Measurements from ENCODE around the gene AKNAD1.

The AKNAD1 gene

GRCh38 chr1:108779455-108779854 is 77.4 kb downstream of the AKNAD1 start:
- no peak for DNase-seq (ENCODE audit: extremely low read depth, low read depth)
- TF ChIP-seq CTCF (IDR thresholded peaks at IDR 0.05; ENCODE audit: low read depth, low read length), result no peak

GRCh38 chr1:108777839-108778238 is 79.1 kb downstream of the AKNAD1 start:
- DNase-seq (ENCODE audit: extremely low read depth, low read depth), result no peak
- TF ChIP-seq CTCF (IDR thresholded peaks at IDR 0.05; ENCODE audit: low read depth, low read length), result no peak

GRCh38 chr1:108767708-108768107 is 89.2 kb downstream of the AKNAD1 start:
- DNase-seq (ENCODE audit: extremely low read depth, low read depth), result no peak
- no peak for TF ChIP-seq CTCF (IDR thresholded peaks at IDR 0.05; ENCODE audit: low read depth, low read length)

- TF ChIP-seq CTCF (IDR thresholded peaks at IDR 0.05; ENCODE audit: low read depth, low read length), result no peak
- no peak for DNase-seq (ENCODE audit: extremely low read depth, low read depth)
Measured at GRCh38 chr1:108767115-108767514, 89.8 kb downstream of the AKNAD1 start.
